Gastrocnemius medialis (tissue), 4 donors: ENCODE results near the gene CSNK1D. TPM values are rescaled to one million over a fixed set of nuclear protein-coding genes. Genes with fewer than 3 reads are reported as not detected.

ENCODE experiments used
- ATAC-seq, 2 donors: fragments of 150-250 bp; one replicate each; pipeline ENCODE4 v1.9.1; 2016
- DNase-seq, 2 donors: peaks; one replicate each; pipeline ENCODE4 v3.0.0-alpha.2; 2019
- H3K27ac ChIP-seq, 4 donors: fragments of 200-600 bp; sonication (generic); 1 replicate in 1 of 4; 2 replicates in 3 of 4; pipeline ENCODE4 v1.5.1; 2016 to 2018; ENCODE audit warnings: mild to moderate bottlenecking in 2 of 4, moderate library complexity in 1 of 4
- H3K27me3 ChIP-seq, 3 donors: fragments of 200-600 bp; sonication (generic) in 2 of 3; 1 replicate in 1 of 3; 2 replicates in 2 of 3; pipeline versions ENCODE4 v1.5.1 to v1.6.0; 2016 to 2019; ENCODE audit warnings: mild to moderate bottlenecking in 1 of 3, moderate library complexity in 1 of 3
- H3K36me3 ChIP-seq, 2 donors: fragments of 200-600 bp; sonication (generic) in 1 of 2; one replicate each; pipeline ENCODE4 v1.5.1; 2017 to 2018
- H3K4me1 ChIP-seq, 2 donors: fragments of 200-600 bp; sonication (generic) in 1 of 2; one replicate each; pipeline ENCODE4 v1.5.1; 2016 to 2017; ENCODE audit warnings: mild to moderate bottlenecking in 2 of 2
- H3K4me3 ChIP-seq, 4 donors: fragments of 200-600 bp; sonication (generic) in 3 of 4; 1 replicate in 1 of 4; 2 replicates in 3 of 4; pipeline ENCODE4 v1.5.1; 2016 to 2019; ENCODE audit warnings: mild to moderate bottlenecking in 2 of 4
- H3K9me3 ChIP-seq, 3 donors: fragments of 200-600 bp; sonication (generic) in 2 of 3; 1 replicate in 1 of 3; 2 replicates in 2 of 3; pipeline ENCODE4 v1.5.1; 2016 to 2019
- CTCF ChIP-seq, 5 experiments: fragments of 450-650 bp in 3 of 5; fragments of 200-600 bp in 2 of 5; sonication (generic) in 2 of 5; IDR thresholded peaks in 4 of 5; conservative IDR thresholded peaks in 1 of 5; 1 replicate in 4 of 5; 2 replicates in 1 of 5; pipeline ENCODE4 v1.5.1; 2016 to 2019; ENCODE audit warnings: antibody characterized with exemption in 5 of 5, mild to moderate bottlenecking in 3 of 5, moderate library complexity in 3 of 5
- POLR2A ChIP-seq, 2 donors: fragments of 450-650 bp; IDR thresholded peaks; one replicate each; pipeline ENCODE4 v1.6.1; 2017; ENCODE audit warnings: antibody characterized with exemption in 2 of 2, mild to moderate bottlenecking in 2 of 2, moderate library complexity in 2 of 2
- in situ Hi-C, 4 donors: fragments of 200-750 bp; cut with MboI; loops; one replicate each; pipeline versions ENCODE4 v1.15.0 to v1.8.0; 2017; ENCODE audit warnings: low sequenced_read_pairs in 4 of 4
- intact Hi-C: fragments of 100-400 bp; cut with DNase I; formaldehyde crosslinking; loops from one replicate; pipeline ENCODE4 v1.15.1; 2023; ENCODE audit warnings: low total_unique reads
- total RNA-seq, 4 donors: library from RNA; depleted of rRNA; stranded (reverse); fragments of >200 nt; gene quantifications; one replicate each; pipeline versions ENCODE4 v1.1.0 to v1.2.3, GENCODE V29; 2016

The CSNK1D gene
- total RNA-seq, 4 donors from 2014 or later = 34.0 to 55.2 (median 47.3) TPM

DNA sequence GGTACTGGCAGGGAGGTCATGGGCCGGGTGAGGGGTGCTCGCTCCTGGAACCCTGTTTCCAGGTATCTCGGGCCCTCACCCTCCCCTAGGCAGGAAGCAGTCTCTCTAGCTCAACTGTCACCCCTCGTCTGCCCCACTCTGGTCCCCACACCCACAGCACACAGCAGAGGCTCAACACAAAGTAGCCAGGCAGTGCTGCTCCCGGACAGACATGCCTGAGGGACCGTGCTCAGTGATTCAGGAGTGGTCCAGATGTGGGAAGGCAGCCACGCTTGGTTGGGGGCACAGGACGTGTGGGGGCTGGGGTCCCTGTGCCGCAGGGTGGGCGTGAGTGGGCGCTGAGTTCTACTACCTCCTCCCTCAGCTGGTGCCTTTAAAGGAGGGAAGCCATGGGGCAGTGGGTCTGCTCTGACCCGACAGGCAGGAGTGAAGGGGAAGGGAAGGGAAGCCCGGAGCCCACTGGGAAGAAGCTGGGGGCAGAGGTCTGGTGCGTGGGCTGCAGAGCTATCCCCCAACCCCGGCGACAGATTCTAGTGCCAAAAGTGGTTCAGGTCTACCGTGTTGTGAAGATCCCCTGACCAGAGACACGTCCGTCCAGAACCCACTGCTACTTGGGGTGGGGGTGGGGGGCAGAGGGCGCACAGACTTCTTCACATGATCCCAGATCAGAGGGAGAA lies 32.9 kb downstream of the CSNK1D start:
- H3K9me3 ChIP-seq = no peaks in the 10 kb centered on the region
- H3K4me1 ChIP-seq = peaks cover 75 to 82% of the 10 kb centered on the region in 2 donors
- H3K4me3 ChIP-seq = no peak overlapping the region
- H3K36me3 ChIP-seq = peaks cover 0 to 36% of the 10 kb centered on the region in 2 donors
- peak overlapping the region; percentile 90 to 98 (median 93) for H3K27ac ChIP-seq
- TF ChIP-seq POLR2A (IDR thresholded peaks at IDR 0.05) = no peak
- no peak for TF ChIP-seq CTCF (IDR thresholded peaks at IDR 0.05 in 4 of 5, conservative IDR thresholded peaks at IDR 0.05 in 1 of 5)
- intact Hi-C loops = no loop called here
- DNase-seq = no peak
- in situ Hi-C loops = no loop called here
- no peaks in the 10 kb centered on the region for H3K27me3 ChIP-seq
- no peak for ATAC-seq

DNA sequence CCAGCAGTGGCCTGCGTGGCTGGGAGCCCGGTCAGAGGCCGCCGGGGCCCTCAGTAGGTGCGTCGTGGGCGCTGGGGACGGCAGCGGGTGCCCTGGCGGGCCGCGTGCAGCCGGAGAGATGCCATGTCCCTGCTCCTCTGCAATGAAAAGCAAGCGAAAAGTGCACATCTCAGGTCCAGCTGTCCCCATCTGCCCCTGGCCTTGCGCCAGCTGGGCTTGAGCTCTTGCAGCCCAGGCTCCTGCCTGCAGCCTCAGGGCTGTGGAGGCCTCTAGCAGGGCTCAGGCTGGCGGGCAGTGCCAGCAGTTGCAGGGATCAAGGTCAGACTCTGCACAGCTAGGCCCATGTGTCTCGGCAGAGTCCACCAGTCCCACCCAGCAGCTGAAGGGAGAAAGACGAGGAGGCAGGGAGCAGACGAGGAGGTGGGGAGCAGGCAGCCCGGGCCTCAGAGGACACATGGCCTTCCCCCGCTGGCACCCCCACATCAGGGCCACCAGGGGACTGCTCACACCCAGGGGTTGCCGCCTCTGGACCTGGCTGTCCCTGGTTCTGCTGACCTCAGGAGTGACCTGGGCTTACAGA lies 33.5 kb downstream of the CSNK1D start:
- intact Hi-C loops = loop anchor here (5.0 kb wide), 1 partner anchor 203 kb away; the partner anchor contains the start of gene DCXR
- peaks cover 0 to 30% of the 10 kb centered on the region in 2 donors for H3K36me3 ChIP-seq
- peak in 1 of 2 donors; percentile 33 for TF ChIP-seq POLR2A (IDR thresholded peaks at IDR 0.05)
- TF ChIP-seq CTCF (IDR thresholded peaks at IDR 0.05 in 4 of 5, conservative IDR thresholded peaks at IDR 0.05 in 1 of 5) = peak in 1 of 5 experiments; percentile 16

GRCh38 chr17:82239401-82239925 lies 34.0 kb downstream of the CSNK1D start:
- H3K4me3 ChIP-seq = peak overlapping the region in 1 of 4 donors; percentile 58
- H3K27me3 ChIP-seq = no peaks in the 10 kb centered on the region
- in situ Hi-C loops = no loop called here
- DNase-seq (no peak), ATAC-seq (no peak)
- H3K9me3 ChIP-seq = no peaks in the 10 kb centered on the region
- H3K27ac ChIP-seq = peak overlapping the region; percentile 90 to 98 (median 93)
- no peak for TF ChIP-seq POLR2A (IDR thresholded peaks at IDR 0.05)
- no peak for TF ChIP-seq CTCF (IDR thresholded peaks at IDR 0.05 in 4 of 5, conservative IDR thresholded peaks at IDR 0.05 in 1 of 5)
- intact Hi-C loops = loop anchor here (5.0 kb wide), 1 partner anchor 202 kb away; the partner anchor contains the start of gene DCXR
- peaks cover 86 to 93% of the 10 kb centered on the region in 2 donors for H3K4me1 ChIP-seq
- H3K36me3 ChIP-seq = peaks cover 0 to 24% of the 10 kb centered on the region in 2 donors

More for the DNA sequence above, 33.5 kb downstream of the CSNK1D start:
- H3K4me1 ChIP-seq = peaks cover 81 to 89% of the 10 kb centered on the region in 2 donors
- H3K27me3 ChIP-seq = no peaks in the 10 kb centered on the region
- H3K27ac ChIP-seq = peak overlapping the region; percentile 90 to 98 (median 93)
- in situ Hi-C loops = no loop called here
- H3K4me3 ChIP-seq = peak overlapping the region in 1 of 4 donors; percentile 58
- no peaks in the 10 kb centered on the region for H3K9me3 ChIP-seq
- ATAC-seq = no peak
- DNase-seq = peak in 1 of 2 donors; percentile 80

GRCh38 chr17:82238472-82239201 lies 34.9 kb downstream of the CSNK1D start:
- Histone ChIP-seq H3K9me3 (no peaks in the 10 kb centered on the region), H3K27me3 (no peaks in the 10 kb centered on the region), H3K27ac (peak overlapping the region; percentile 90 to 98 (median 93)), H3K4me3 (peak overlapping the region; percentile 19 to 58 (median 43)), H3K36me3 (peaks cover 0 to 16% of the 10 kb centered on the region in 2 donors), H3K4me1 (peaks cover 84 to 95% of the 10 kb centered on the region in 2 donors)
- intact Hi-C loops (loop anchor here (5.0 kb wide), 1 partner anchor 201 kb away; the partner anchor contains the start of gene DCXR), in situ Hi-C loops (no loop called here)
- peak in 1 of 2 donors; percentile 71 for DNase-seq
- TF ChIP-seq CTCF (IDR thresholded peaks at IDR 0.05 in 4 of 5, conservative IDR thresholded peaks at IDR 0.05 in 1 of 5) = no peak
- peak; percentile 12 to 51 for TF ChIP-seq POLR2A (IDR thresholded peaks at IDR 0.05)
- ATAC-seq = no peak
